MM.1S (cell line): Measurements from ENCODE around the gene SCUBE3.

Source experiments
- CTCF ChIP-seq: fragments of 300-600 bp; sonication (generic); IDR thresholded peaks from 2 replicates; pipeline ENCODE4 v1.5.1; 2016; ENCODE audit warnings: antibody characterized with exemption, low read length, mixed read lengths
- EZH2 ChIP-seq: fragments of 300-600 bp; sonication (generic); optimal IDR thresholded peaks from 2 replicates; pipeline ENCODE3; 2017; ENCODE audit warnings: low read depth, mild to moderate bottlenecking, antibody characterized with exemption, low read length, mixed read lengths
- EZH2phosphoT487 ChIP-seq: fragments of 300-600 bp; sonication (generic); IDR thresholded peaks from 2 replicates; pipeline ENCODE4 v1.6.1; 2018; ENCODE audit warnings: antibody characterized with exemption, low read length

- TF ChIP-seq CTCF (no peak), EZH2 (no peak), EZH2phosphoT487 (no peak)
Measured at GRCh38 chr6:35223396-35223795, 9.6 kb downstream of the SCUBE3 start.
